ENCODE measurements around the gene MINK1. TPM values are rescaled to one million over a fixed set of nuclear protein-coding genes. Genes with fewer than 3 reads are reported as not detected.
A peak's percentile ranks its signal among the peaks of the same experiment; 100 is the strongest.

The MINK1 gene
- total and polyA plus RNA-seq, 2 of the 13 experiments (the other 11 are each of a cell fraction or from before 2014, with no cell fraction given) = 17.2 to 63.9 TPM

- TF ChIP-seq ELF4 (CRISPR knock-in tag; IDR thresholded peaks at IDR 0.05; ENCODE audit: borderline replicate concordance) (no peak), KIAA2018 (CRISPR knock-in tag; IDR thresholded peaks at IDR 0.05; ENCODE audit: borderline replicate concordance) (no peak), E2F1 (CRISPR knock-in tag; IDR thresholded peaks at IDR 0.05) (peak; percentile 60), ZMYM3 (CRISPR knock-in tag; IDR thresholded peaks at IDR 0.05) (no peak), ZSCAN31 (CRISPR knock-in tag; IDR thresholded peaks at IDR 0.05; ENCODE audit: low read depth) (peak; percentile 89), ZNF570 (CRISPR knock-in tag; IDR thresholded peaks at IDR 0.05; ENCODE audit: borderline replicate concordance) (no peak), MYC (CRISPR knock-in tag; IDR thresholded peaks at IDR 0.05; ENCODE audit: borderline replicate concordance) (peak; percentile 77), AFF4 (CRISPR knock-in tag; IDR thresholded peaks at IDR 0.05) (no peak), ZSCAN25 (CRISPR knock-in tag; IDR thresholded peaks at IDR 0.05) (peak; percentile 50; the same call in 1 of the 2 replicates), EZH2 (conservative IDR thresholded peaks at IDR 0.05; ENCODE audit: low read depth, low read length) (no peak), ZNF674 (CRISPR knock-in tag; IDR thresholded peaks at IDR 0.05; ENCODE audit: low read depth) (no peak), KDM5B (CRISPR knock-in tag; IDR thresholded peaks at IDR 0.05; ENCODE audit: borderline replicate concordance) (0 out of 2 replicates have a peak, but pooled peaks have one; percentile 19), HBP1 (CRISPR knock-in tag; IDR thresholded peaks at IDR 0.05; ENCODE audit: low read depth) (no peak), FOXA3 (CRISPR knock-in tag; IDR thresholded peaks at IDR 0.05) (no peak)
These were observed 43.0 kb upstream of the MINK1 start (continued) for GRCh38 chr17:4789951-4790704.
